ENCODE results near the gene C4orf36.

DNA sequence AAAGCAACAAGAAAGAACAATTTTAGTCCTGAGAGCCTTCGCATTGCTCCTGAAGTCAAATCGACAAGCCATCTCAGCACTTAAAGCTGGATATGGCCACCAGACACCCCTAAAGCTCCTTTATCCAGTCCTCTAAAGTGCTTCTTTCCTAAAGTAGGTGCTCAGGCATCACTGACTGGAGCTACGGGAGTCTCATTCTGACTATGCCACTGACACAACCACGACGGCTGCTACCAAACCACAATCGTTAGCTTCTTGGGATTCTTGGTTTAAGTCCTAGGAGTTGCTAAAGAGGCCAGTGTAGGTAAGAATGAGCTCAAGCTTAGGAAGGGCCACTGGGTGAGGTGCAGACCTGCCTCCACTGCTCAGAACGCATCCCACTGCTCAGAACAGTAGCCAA is 44.1 kb downstream of the C4orf36 start:
- no peak for TF ChIP-seq ZNF274 (IDR thresholded peaks at IDR 0.05; ENCODE audit: low read depth, low read length)
- no peak for TF ChIP-seq YY1 (IDR thresholded peaks at IDR 0.05; ENCODE audit: insufficient read depth, insufficient read length)

Data from NT2/D1 (cell line).